GM12801 (cell line): ENCODE results near the gene PSMC3.

Experiments
- CTCF ChIP-seq: IDR thresholded peaks from one replicate; pipeline ENCODE4 v1.5.1; 2011; ENCODE audit warnings: control low read depth; ENCODE audit not compliant: insufficient read length; ENCODE audit errors: extremely low read depth

PSMC3 gene

GRCh38 chr11:47417712-47418111 is 8.5 kb downstream of the PSMC3 start:
- no peak for TF ChIP-seq CTCF

GRCh38 chr11:47415949-47416472 is 10.2 kb downstream of the PSMC3 start:
- TF ChIP-seq CTCF, result no peak

- no peak for TF ChIP-seq CTCF
Observed at GRCh38 chr11:47415091-47415854, 11.0 kb downstream of the PSMC3 start.

GRCh38 chr11:47414685-47415070 is 11.6 kb downstream of the PSMC3 start:
- no peak for TF ChIP-seq CTCF

GRCh38 chr11:47413908-47414684 is 12.1 kb downstream of the PSMC3 start:
- no peak for TF ChIP-seq CTCF

- no peak for TF ChIP-seq CTCF
Observed at GRCh38 chr11:47413351-47413750, 12.9 kb downstream of the PSMC3 start.

- TF ChIP-seq CTCF, result no peak
Observed at GRCh38 chr11:47411884-47412746, 14.1 kb downstream of the PSMC3 start.
